Epidermal melanocyte (primary cell): ENCODE data around the gene RNF25.
A peak's percentile ranks its signal among the peaks of the same experiment; 100 is the strongest.

Experiments used
- DNase-seq: peaks from one replicate; pipeline ENCODE4 v3.0.0; 2011; ENCODE audit warnings: low spot score; ENCODE audit not compliant: insufficient read length

RNF25 gene

DNA sequence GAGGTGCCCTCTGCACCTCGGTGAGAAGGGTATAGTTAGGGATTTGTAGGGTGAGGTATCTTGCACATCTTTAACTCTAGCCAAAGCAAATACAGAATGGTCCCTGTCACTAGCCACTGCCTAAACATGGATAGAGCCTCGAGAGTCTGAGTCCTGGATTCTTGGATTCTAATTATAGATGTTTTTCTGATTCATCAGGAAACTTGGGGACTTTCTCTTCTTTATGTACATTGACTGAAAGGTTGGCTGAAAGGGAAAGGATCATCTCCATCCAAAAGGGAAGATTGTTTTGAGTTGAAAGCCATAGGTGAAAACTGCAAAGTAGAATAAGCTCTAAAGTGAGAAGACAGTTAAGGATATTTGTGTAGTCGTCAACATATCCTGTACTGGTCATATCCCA lies 8.3 kb upstream of the RNF25 start:
- DNase-seq, result no peak

DNA sequence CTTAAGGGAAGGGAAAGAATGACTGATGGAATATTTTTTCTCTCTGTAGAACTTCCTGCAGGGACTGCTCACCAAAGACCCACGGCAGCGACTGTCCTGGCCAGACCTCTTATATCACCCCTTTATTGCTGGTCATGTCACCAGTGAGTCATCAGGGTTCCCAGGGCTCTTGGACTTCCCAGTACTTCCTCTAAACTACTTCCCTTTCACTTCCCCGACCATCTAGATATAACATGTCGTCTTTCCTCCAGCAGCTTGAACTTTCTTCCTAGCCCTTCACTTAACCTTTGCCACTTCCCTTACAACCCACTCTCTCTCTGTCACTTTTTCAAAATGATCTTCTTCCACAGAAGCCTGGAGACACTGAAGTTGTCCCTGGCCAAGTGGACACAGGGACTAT lies 7.3 kb upstream of the RNF25 start:
- no peak for DNase-seq

DNA sequence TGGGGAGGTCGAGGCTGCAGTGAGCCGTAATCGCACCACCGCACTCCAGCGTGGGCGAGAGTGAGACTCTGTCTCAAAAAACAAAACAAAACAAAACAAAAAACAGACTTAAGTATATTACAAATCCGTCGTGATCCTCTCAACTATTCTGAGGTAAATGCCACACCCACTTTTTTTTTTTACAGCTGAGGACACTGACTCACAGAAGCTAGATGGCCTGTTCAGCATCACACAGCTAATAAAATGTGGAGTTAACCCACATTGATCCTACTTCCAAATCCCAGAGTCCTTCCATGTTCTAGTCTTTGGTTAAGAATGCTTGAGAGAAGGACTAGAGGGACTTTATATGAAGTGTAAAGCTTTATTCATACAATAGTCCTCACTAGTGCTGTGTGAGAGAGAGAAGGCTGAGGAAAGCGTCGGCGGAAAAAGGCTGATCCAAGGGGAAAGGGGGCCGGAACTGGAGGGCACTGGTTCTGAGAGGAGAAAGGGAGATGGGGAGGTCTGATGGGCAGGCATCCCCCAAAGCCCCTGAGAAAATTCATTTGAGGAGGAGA lies 627 bp downstream of the RNF25 start:
- DNase-seq, result no peak

DNA sequence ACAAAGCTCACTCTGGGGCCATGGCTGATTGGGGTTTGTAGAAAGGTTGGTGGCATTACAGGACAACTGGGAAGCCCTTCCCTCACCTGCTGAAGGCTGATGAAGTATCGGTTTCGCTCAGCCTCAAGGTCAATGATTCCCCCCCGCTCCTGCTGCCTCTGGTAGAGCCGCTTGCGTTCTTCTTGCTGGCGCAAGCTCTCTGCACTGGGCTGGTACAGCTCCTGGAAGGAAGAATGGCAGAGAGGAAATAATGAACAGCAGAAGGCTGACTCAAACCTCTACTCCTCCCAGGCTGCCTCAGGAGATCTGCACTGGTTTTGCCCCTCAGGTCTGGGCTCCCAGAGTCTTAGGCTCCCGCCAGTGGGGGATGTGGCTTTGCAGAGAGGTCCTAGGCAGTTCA lies 7.1 kb downstream of the RNF25 start:
- no peak for DNase-seq

DNA sequence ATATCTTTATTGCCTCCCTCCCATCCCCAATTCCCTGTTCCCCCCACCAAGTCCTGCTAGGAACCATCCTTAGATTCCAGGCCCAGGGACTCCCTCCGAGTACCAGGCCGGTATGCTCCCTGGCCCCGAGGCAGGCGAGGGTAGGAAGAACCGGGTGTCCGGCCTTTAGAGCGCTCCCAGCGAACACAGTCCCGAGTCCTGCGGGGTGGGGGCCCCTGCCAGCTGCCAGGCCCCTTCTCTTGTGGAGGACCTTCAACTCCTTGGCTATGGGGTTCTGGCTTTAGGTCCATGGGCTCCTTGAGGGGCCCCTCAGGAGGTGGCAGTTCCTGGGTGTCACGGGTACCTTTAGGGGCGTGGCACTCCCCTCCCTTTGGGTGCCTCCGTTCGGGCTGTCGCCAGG lies 7.9 kb downstream of the RNF25 start:
- DNase-seq, result no peak

DNA sequence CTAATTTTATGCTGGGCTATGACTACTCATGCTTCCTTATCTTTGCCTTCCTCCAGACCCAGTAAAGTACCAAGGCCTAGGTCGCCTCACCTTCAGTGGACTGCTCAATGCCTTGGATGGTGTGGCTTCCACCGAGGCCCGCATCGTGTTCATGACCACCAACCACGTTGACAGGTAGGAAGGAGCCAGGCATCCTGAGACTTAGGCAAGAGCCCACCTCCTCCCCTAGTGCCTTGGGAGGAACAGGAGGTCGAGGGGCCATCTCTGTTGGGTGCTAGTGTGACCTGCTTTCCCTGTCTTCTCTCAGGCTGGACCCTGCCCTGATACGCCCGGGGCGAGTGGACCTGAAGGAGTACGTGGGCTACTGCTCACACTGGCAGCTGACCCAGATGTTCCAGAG lies 9.0 kb downstream of the RNF25 start:
- no peak for DNase-seq

DNA sequence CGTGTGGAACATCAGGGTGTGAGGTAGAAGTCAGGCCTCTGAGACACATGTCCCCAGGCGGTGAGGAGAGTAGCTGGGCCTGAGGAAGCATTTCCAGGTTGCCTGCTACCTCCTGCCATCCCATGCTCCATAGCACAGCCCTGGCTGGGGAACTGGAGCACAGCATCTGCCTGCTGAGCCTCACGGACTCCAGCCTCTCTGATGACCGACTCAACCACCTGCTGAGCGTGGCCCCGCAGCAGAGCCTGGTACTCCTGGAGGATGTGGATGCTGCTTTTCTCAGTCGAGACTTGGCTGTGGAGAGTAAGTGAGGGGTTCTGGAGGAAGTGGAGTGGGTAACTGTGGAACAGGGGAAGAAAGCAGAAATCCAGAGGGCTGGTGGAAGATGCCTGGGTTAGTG lies 9.4 kb downstream of the RNF25 start:
- DNase-seq, result no peak

DNA sequence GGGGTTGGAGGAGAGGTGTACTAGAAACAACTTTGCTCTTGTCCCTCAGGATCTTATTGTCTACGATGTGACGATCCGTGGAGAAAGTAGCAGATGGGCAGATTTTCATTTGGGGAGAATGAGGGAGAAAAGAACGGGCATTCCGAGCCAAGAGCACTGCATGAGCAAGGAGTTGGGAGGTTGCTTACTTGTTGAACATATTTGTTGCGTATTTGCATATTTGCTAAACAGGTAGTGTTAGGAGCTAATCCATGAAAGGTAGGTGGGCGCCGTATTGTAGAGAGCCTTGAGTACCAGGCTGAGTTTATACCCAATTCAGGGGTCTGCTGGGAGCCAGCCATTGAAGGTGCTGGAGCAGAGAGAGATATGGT lies 11.8 kb downstream of the RNF25 start:
- DNase-seq, result no peak

DNA sequence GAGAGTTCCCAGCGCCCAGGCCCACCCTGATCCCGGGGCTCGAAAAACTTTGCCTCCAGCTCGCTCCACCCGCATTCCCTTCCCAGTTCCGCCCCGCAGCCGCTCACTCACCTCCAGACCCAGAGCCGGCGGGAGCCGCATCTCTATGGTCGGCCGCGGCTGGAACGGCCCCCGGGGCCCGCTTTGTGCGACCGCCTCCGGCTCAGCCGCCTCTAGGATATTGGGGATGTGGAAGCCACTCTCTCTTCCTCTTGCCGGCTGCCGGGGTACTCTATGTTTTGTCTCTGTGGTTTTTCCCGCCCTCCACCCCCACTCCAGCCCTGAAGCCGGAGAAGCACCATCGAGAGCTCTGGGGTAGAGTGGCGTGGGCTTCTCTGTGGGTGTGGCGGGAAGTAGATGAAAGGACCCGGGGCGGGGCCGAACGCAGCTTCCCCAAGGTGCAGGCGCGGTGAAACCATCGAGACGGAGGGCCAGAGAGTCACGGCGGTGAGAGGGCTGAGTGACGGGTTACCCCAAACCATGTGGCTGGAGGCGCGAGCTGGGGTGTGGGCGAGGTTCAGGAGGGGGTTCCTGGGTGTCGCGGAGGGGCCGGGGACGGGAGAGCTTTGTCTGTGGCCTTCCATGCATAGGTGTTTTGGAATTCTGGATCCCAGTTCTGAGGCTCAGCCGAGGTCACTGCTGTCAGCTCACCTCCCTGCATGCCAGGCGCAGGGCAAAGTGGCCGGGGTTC lies 12.4 kb downstream of the RNF25 start, which contains the start of the genes BCS1L and ZNF142:
BCS1L (plus strand) TSS at position 426 of the 730 bp plus-strand sequence. CDS start 1,305 bp downstream, outside the sequence.
ZNF142 (minus strand) TSS at position 366 of the 730 bp plus-strand sequence. CDS start 3,194 bp downstream, outside the sequence.
- DNase-seq, result peak; percentile 84

DNA sequence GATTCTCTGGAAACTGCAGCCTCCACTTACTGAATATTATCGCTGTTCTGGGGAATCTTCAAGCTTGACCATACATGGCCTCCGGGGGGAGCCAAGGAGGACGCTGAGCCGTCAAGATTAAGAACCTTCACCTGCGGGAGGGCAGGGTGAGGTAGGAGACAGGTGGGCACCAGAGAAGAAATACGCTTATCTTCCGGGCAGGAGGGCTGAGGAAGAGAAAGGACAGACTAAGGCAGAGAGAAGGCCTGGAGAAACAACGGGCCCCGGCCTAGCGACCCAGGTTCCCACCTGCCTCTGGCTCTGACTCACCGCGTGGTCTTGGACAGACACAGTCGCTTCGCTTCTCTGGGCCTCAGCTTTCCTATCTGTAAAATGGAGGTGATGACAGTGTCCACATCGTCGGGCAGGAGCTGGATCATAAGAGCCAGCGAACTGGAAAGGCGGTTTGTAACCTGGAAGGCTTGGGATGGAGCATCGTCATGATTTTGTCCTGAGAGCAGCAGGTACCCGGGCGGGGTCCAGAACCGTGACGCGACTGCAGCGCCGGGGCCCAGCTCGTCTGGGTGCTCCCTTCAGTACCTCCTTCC lies 13.0 kb downstream of the RNF25 start:
- DNase-seq, result no peak

DNA sequence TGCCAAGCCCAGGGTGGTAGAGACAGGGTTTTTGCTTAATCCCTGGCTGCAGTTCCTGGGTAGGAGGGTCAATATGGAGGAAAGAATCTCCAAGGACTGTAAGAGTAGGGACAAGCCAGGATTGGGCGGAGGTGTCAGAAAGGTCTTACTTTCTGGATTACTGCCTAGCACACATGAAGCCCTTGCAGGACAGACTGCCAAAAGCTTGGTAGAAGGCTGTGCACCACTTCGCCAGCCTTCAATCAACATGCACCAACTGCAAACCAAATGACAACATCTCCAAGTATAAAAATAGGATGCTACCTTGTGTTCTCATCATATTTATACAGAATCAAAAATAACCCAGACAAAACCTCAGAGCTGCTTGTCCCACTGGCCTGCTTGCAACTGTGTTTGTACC lies 16.1 kb downstream of the RNF25 start:
- DNase-seq, result no peak

DNA sequence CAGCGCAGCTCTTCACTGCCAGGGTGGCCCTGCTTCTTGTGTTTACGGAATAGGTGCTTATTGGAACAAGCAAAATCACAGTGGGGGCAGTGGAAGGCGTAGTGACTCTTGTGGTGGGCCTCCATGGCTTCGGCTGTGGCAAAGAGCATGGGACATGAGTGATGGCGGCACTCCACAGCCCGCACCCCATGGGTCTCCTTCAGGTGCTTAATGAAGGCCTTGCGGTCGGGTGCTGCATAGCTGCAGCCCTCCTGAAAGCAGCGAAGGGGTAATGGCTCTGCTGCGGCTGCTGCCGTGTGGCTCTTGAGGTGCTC lies 23.1 kb downstream of the RNF25 start:
- no peak for DNase-seq

DNA sequence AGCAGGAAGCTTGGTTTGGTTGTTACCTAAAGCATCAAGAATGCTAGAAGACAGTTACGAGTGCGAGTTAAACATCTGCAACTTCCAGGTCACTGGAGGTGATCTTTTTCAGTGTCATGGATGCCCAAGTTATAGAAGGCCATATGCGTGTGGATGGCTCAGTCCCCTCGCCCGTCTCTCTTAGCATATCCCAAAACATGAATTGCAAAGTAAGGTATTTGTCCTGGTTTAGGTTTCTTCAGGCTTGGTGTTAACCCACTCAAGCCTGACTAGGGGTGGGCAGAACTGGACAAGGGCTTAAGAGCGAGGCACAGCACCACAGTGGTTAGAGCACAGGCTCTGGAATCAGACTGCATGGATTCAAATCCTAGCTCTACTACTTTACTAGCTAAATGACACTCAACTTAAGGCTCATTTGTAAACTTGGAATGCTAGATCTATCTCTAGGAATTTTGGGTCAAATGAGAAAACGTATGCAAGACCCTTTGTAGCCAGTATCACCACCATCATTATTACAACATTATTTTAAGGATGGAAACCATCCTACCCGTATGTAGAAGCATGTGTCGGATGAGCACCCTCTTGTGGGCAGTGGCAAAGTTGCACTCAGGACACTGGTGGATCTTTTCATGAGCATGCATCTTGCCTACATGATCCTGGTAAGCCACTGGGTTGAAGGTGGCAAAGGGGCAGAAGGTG lies 23.6 kb downstream of the RNF25 start:
- peak; percentile 67 for DNase-seq

DNA sequence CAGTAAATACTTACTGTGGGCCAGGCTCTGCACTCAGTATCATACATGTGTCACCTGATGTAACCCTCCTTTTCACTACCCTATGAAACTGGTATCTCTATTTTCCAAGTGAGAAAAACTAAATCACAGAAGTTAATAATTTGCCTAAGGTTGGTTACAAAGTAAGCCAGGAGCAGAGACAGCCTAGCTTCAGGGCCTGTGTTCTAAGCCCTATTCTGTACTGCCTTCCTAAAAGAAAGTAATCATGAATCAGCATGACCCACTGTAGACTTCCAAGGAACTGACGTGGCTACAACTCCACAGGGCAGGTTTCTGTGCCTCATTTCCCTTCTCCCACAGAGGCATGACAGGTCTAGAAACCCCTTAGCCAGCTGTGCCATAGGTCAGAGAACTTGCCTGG lies 26.7 kb downstream of the RNF25 start:
- no peak for DNase-seq

DNA sequence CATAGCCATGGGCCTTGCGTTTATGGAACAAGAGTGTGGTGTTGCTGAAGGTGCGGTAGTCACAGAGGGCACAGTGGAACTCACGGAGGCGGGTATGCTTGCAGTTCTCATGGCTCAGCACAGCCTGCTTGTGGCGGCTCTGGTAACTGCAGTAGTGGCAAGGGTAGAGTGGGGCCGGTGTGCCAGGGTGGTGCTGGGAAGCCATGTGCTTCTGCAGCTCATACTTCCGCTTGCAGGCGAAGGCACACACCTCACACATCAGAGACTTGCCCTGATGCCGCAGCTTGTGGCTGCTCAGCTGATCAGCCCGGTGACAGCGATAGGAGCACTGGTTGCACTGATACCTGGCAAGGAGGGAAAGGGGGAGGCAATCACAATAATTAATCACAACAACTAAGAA lies 27.1 kb downstream of the RNF25 start:
- DNase-seq, result no peak

DNA sequence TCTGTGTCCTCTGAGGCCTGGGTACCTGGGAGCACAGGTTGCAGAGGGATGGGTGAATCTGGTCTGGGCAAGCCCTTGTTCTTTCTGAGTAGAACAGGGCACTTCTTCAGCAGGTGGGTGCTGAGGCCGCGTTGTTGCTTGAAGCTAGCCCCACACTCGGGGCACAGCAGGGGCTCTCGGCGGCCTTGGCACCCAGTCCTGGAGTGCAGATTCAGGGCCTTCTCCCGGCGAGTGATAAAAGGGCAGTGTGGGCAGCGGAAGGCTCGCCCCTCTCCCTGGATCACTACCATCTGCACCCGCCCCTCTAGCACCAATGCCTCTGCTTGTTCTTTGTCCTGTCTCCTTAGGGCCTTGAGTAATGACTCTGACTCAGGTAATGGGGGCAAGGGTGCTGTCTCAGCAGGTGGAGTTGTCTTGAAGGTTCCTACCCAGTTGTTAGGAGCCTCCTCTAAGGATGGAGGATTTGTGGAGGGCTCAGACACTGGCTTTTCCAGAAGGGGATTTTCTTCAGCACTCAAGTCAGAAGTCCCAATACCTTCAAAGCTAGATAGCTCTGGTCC lies 28.0 kb downstream of the RNF25 start:
- no peak for DNase-seq

DNA sequence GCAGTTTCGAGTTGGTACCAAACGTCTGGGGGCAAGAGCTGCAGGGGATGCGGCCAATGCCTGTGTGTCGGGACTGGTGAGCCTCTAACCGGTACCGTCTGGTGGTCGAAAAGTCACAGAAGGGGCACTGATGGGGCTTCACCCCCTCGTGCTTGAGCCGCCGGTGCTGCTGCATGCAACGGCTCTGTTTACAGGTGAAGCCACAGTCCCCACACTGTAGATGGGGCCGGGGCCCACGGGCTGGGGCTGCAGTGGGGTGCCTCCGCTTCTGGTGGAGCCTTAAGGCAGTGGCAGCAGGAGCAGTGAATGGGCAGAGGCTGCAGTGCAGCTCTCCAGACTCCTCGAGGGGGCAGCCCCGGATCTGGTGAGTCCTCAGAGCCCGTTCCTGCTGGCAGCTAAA lies 29.0 kb downstream of the RNF25 start:
- DNase-seq, result no peak

DNA sequence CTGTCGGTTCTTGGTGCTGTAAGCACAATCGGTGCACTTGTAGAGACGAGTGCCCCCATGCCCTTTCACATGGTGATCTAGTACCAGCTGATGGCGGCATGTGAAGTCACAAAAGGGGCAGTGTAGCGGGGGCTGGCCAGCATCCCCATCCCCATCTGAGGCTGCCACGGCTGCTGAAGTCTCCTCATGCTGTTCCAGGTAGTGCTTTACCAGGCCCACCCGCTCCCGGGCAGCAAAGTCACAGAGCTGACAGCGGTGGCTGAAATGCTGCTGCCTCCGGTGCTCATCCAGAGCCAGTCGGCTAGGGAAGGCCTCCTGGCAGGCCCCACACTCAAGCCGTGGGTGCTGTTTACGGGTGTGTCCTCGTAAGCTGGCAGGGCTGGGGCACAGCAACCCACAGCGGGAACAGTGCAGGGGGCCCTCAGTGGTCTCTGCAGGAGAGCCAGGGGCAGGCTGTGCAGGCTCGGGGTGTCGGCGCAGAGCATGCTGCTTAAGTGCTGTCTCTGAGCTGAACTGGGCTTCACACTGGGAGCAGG lies 29.6 kb downstream of the RNF25 start:
- DNase-seq, result no peak

DNA sequence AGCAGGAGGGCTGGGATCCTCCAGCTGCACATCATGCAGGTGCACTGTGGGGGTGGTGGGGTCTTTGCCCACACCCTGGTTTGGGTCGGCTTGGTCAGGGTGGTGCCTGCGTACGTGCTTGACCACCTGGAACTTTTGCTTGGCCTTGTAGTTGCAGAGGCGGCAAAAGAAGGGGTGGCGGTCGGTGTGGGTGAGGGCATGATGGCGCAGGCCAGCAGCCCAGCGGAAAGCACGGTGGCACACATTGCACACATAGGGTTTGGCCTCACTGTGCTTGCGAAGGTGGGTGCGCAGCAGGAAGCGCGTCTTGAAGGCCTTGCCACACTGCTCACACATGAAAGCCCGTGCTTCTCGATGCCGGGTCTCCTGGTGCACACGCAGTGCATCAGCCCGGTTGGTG lies 33.4 kb downstream of the RNF25 start:
- DNase-seq, result no peak

DNA sequence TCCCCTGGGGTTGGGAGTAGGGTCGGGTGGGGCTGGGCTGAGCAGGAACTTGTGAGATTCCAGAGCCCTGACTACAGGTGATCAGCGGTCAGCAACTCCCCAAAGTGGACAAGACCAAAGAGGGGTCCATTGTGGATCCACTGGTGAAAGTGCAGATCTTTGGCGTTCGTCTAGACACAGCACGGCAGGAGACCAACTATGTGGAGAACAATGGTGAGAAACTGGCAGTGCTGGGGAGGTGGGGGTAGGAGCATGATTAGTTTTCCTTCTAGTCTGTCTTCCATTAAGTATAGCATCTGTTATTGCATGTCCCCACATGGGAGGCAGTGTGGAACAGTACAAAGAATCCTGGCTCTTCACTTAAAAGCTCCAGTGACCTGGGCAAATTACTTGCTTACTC lies 36.1 kb downstream of the RNF25 start:
- DNase-seq, result no peak

DNA sequence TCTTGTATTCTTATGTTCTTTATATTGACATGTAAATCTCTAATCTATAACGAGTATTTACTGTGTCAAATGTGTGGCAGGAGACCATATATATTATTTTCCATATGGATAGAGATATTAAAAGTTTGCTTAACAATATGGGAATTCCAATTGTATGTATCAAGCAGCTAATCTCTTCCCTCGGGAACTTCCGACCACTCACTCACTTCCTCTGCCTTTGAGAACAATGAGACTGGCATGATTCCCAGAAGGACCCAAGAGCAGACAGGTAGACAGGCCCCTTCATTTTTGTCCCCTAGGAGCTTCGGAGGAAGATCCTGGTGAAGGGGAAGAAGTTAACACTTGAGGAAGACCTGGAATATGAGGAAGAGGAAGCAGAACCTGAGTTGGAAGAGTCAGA lies 40.0 kb downstream of the RNF25 start:
- DNase-seq, result no peak

DNA sequence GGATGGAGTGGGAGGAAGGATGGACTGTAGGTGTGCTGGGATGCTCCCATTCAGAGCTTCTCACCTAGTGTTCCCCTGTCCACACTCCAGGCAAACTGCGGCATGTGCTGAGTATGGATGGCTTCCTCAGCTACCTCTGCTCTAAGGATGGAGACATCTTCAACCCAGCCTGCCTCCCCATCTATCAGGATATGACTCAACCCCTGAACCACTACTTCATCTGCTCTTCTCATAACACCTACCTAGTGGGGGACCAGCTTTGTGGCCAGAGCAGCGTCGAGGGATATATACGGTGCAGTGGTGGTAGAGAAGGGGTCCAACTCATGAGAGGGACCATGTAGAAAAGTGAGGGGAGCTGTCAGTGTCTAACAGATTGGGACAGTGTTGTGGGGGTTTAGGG lies 43.9 kb downstream of the RNF25 start:
- DNase-seq, result no peak
